AG04450 (cell line): ENCODE results near the gene MGA. TPM values are rescaled to one million over a fixed set of nuclear protein-coding genes. Genes with fewer than 3 reads are reported as not detected.

Source experiments
- CTCF ChIA-PET: fragments of 300-600, 350-600 bp; formaldehyde crosslinking; extraction: SDS; loops from one replicate; lab custom pipeline; 2022; ENCODE audit warnings: antibody characterized with exemption, inconsistent platforms; lab: Charles Lee
- POLR2A ChIA-PET: fragments of 350-600 bp; formaldehyde crosslinking; extraction: SDS; loops from one replicate; lab custom pipeline; 2021; ENCODE audit warnings: antibody characterized with exemption, inconsistent platforms; lab: Yijun Ruan, JAX
- DNase-seq: peaks from one replicate; pipeline ENCODE4 v3.0.0-alpha.2; 2011; ENCODE audit warnings: low read depth, low spot score
- H3K27ac ChIP-seq: one replicate; pipeline ENCODE4 v1.5.1; 2012; ENCODE audit warnings: low read depth, low read length, control low read depth
- H3K27me3 ChIP-seq: one replicate; pipeline ENCODE4 v1.6.0; 2012; ENCODE audit warnings: low read length; ENCODE audit not compliant: control insufficient read depth, insufficient read depth
- H3K4me3 ChIP-seq: 2 replicates; pipeline ENCODE4 v1.5.1; 2011; ENCODE audit warnings: mild to moderate bottlenecking, low read depth, low read length, control low read depth
- H3K9me3 ChIP-seq: 2 replicates; pipeline ENCODE4 v1.5.1; 2012; ENCODE audit warnings: low read length; ENCODE audit not compliant: control insufficient read depth, insufficient read depth
- CTCF ChIP-seq: IDR thresholded peaks from 2 replicates; pipeline ENCODE4 v1.5.1; 2011; ENCODE audit warnings: low read depth, low read length, control low read depth, inconsistent platforms
- polyA plus RNA-seq: library from polyadenylated mRNA; depleted of rRNA; stranded (reverse); fragments of >200 nt; gene quantifications from 2 replicates; pipeline ENCODE4 v1.2.3, GENCODE V29; 2011

The MGA gene
- polyA plus RNA-seq, 1 experiment: 9.7 TPM

- CTCF ChIA-PET: interaction anchor here (1.0 to 15.8 kb wide), 4 partner anchors 12 to 344 kb away, joined by 4 to 362 read pairs (median 6); partner anchors contain the start of gene MAPKBP1
- no peak overlapping the region for H3K4me3 ChIP-seq
- no peak overlapping the region for H3K27ac ChIP-seq
- POLR2A ChIA-PET: interaction anchor here (0.6 to 0.8 kb wide), 2 partner anchors 35 to 251 kb away, joined by 3 read pairs; partner anchors contain the start of gene MAPKBP1
- no peak for DNase-seq
- H3K9me3 ChIP-seq: no peaks in the 10 kb centered on the region
- no peaks in the 10 kb centered on the region for H3K27me3 ChIP-seq
- no peak for TF ChIP-seq CTCF
Measured at GRCh38 chr15:41809121-41809520, 148.9 kb downstream of the MGA start.

GRCh38 chr15:41809526-41810220 is 149.5 kb downstream of the MGA start:
- Histone ChIP-seq H3K9me3 (no peaks in the 10 kb centered on the region), H3K4me3 (no peak overlapping the region), H3K27ac (no peak overlapping the region), H3K27me3 (no peaks in the 10 kb centered on the region)
- TF ChIP-seq CTCF: no peak
- ChIA-PET CTCF (interaction anchor here (0.7 to 15.8 kb wide), 7 partner anchors 13 to 344 kb away, joined by 4 to 362 read pairs (median 8); partner anchors contain the start of genes MAPKBP1 and TYRO3), POLR2A (interaction anchor here (0.6 to 0.8 kb wide), 4 partner anchors 29 to 292 kb away, joined by 3 to 11 read pairs (median 3); partner anchors contain the start of gene MAPKBP1)
- no peak for DNase-seq

GRCh38 chr15:41810651-41811431 is 150.6 kb downstream of the MGA start:
- Histone ChIP-seq H3K4me3 (no peak overlapping the region), H3K9me3 (no peaks in the 10 kb centered on the region), H3K27ac (no peak overlapping the region), H3K27me3 (no peaks in the 10 kb centered on the region)
- no peak for TF ChIP-seq CTCF
- ChIA-PET POLR2A (interaction anchor here (0.5 to 2.0 kb wide), 6 partner anchors 29 to 293 kb away, joined by 3 to 11 read pairs (median 7); partner anchors contain the start of genes EHD4 and MAPKBP1), CTCF (interaction anchor here (0.7 to 15.8 kb wide), 23 partner anchors 10 to 345 kb away, joined by 3 to 362 read pairs (median 5); partner anchors contain the start of genes MAPKBP1, RPAP1 and TYRO3)
- DNase-seq: no peak

GRCh38 chr15:41811432-41812195 is 151.4 kb downstream of the MGA start:
- Histone ChIP-seq H3K27ac (no peak overlapping the region), H3K9me3 (no peaks in the 10 kb centered on the region), H3K27me3 (no peaks in the 10 kb centered on the region), H3K4me3 (no peak overlapping the region)
- TF ChIP-seq CTCF: peak; percentile 97
- POLR2A ChIA-PET: interaction anchor here (1.2 to 2.0 kb wide), 3 partner anchors 37 to 39 kb away, joined by 7 to 8 read pairs (median 8); partner anchors contain the start of gene MAPKBP1
- CTCF ChIA-PET: interaction anchor here (0.5 to 15.8 kb wide), 31 partner anchors 10 to 346 kb away, joined by 3 to 362 read pairs (median 4); partner anchors contain the start of genes MAPKBP1, RPAP1 and TYRO3
- peak; percentile 71 for DNase-seq
